ENCODE results near the gene KMT5C.

DNA sequence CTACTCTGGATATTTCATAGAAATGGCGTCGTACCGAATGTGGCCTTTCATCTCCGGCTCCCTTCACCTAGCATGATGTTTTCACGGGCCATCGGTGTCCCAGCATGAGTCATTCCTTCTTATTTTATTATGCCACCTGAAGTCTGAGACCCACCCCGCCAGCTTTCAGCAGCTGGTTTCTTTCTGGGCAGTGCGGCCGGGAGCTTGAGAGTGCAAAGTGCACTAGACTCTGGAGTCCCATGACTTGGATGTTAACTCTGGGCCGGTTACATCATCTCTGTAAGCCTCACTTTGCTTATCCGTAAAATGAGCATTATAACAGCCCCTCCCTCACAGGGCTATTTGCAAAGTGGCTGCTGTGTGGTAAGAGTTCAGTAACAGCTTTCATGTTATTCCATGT is 5.8 kb upstream of the KMT5C start:
- TF ChIP-seq POLR2A (IDR thresholded peaks at IDR 0.05; ENCODE audit: low read depth, low read length) (no peak), POLR2AphosphoS5 (IDR thresholded peaks at IDR 0.05; ENCODE audit: low read depth, low read length) (no peak)
